Endodermal cell (in vitro differentiated cells): ENCODE results near the gene NFRKB. TPM values are rescaled to one million over a fixed set of nuclear protein-coding genes. Genes with fewer than 3 reads are reported as not detected.

Source experiments
- DNase-seq: peaks from one replicate; pipeline ENCODE4 v3.0.0-alpha.2; 2017
- H3K27ac ChIP-seq: 2 replicates; pipeline ENCODE4 v1.5.1; 2013; ENCODE audit warnings: mild to moderate bottlenecking, low read depth, low read length, moderate library complexity
- H3K27me3 ChIP-seq: 2 replicates; pipeline ENCODE4 v1.6.1; 2013; ENCODE audit warnings: mild to moderate bottlenecking, low read length, moderate library complexity; ENCODE audit not compliant: insufficient read depth, control insufficient read depth, poor library complexity, severe bottlenecking
- H3K36me3 ChIP-seq: 2 replicates; pipeline ENCODE4 v1.7.0; 2013; ENCODE audit warnings: mild to moderate bottlenecking, low read length, moderate library complexity; ENCODE audit not compliant: control insufficient read depth, insufficient read depth
- H3K4me1 ChIP-seq: one replicate; pipeline ENCODE4 v1.7.0; 2013; ENCODE audit warnings: low read length; ENCODE audit not compliant: control insufficient read depth, insufficient read depth
- H3K4me3 ChIP-seq: 2 replicates; pipeline ENCODE4 v1.5.1; 2013; ENCODE audit warnings: mild to moderate bottlenecking, low read length, moderate library complexity
- H3K9ac ChIP-seq: 2 replicates; pipeline ENCODE4 v1.6.1; 2013; ENCODE audit warnings: mild to moderate bottlenecking, low read length, moderate library complexity; ENCODE audit not compliant: poor library complexity, severe bottlenecking; ENCODE audit errors: extremely low read depth
- H3K9me3 ChIP-seq: 2 replicates; pipeline ENCODE4 v1.6.1; 2013; ENCODE audit warnings: mild to moderate bottlenecking, low read length, moderate library complexity; ENCODE audit not compliant: control insufficient read depth
- H3K27ac Mint-ChIP-seq: 2 replicates; pipeline ENCODE4 v1.8.0; 2020; ENCODE audit warnings: mixed read lengths
- H3K27me3 Mint-ChIP-seq: 2 replicates; pipeline ENCODE4 v1.8.0; 2021; ENCODE audit warnings: mild to moderate bottlenecking, mixed read lengths; ENCODE audit not compliant: insufficient read depth
- H3K36me3 Mint-ChIP-seq: 2 replicates; pipeline ENCODE4 v1.8.0; 2020; ENCODE audit warnings: low read depth, mixed read lengths
- H3K4me1 Mint-ChIP-seq: 2 replicates; pipeline ENCODE4 v1.8.0; 2020; ENCODE audit warnings: mixed read lengths
- H3K4me3 Mint-ChIP-seq: 2 replicates; pipeline ENCODE4 v1.8.0; 2020; ENCODE audit warnings: mild to moderate bottlenecking, moderate library complexity, mixed read lengths
- H3K9me3 Mint-ChIP-seq: 2 replicates; pipeline ENCODE4 v1.8.0; 2020; ENCODE audit warnings: mild to moderate bottlenecking, mixed read lengths
- CTCF ChIP-seq: fragments of 200-600 bp; sonication (generic); conservative IDR thresholded peaks from 2 replicates; pipeline ENCODE4 v1.5.0; 2021; ENCODE audit warnings: antibody characterized with exemption, mild to moderate bottlenecking
- WGBS, 2 experiments: methylation state at CpG; one replicate each; pipeline versions ENCODE4 v1.1.5 to v1.1.7; 2013; ENCODE audit warnings: missing lambda C conversion rate in 2 of 2, mixed read lengths in 1 of 2; ENCODE audit not compliant: insufficient coverage in 1 of 2, insufficient read length in 1 of 2; 5-methylcytosine and 5-hydroxymethylcytosine counted together
- total RNA-seq, 2 donors: library from RNA; stranded (reverse); fragmentation: NEBNext Ultra II Directional in 1 of 2; extraction: Animal tissue kit (Norgen Biotek cat#: 25700) in 1 of 2; gene quantifications; 2 replicates in 1 of 2; 3 replicates in 1 of 2; pipeline ENCODE4 v1.2.1, GENCODE V29; 2021

Gene NFRKB
- total RNA-seq, 2 donors from 2014 or later = 46.1 to 46.5 TPM

DNA sequence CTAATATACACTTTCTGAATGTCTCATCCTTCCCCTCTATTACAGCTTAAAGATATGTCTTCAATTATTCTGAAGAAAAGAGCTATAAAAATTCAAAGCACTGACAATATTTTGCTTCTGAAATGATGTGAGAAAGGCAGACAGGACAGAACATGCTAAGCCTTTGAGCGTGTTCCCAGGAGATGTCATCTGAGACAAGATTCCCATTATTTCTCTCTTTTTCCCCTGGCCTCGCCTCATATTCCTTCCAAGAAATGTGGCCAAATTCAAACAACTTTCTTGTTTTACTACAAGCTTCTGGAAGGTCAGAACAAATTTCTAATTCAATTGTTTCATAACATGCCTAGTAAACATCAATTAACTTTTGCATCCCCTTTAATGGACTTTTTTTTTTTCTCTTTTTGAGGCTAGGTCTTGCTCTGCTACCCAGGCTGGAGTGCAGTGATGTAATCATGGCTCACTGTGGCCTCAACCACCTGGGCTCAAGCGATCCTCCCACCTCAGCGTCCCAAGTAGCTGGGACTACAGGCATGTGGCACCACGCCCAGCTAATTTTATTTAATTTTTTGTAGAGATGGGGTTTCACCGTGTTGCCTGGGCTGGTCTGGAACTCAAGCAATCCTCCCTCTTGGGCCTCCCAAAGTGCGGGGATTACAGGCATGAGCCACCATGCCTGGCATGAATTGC, 37.1 kb upstream of the NFRKB start:
- H3K27ac ChIP-seq = no peak overlapping the region
- no peak overlapping the region for H3K9ac ChIP-seq
- H3K27ac Mint-ChIP-seq = no peak overlapping the region
- H3K4me1 ChIP-seq = no peaks in the 10 kb centered on the region
- H3K9me3 ChIP-seq = no peaks in the 10 kb centered on the region
- H3K36me3 Mint-ChIP-seq = peaks cover 52% of the 10 kb centered on the region
- 91 to 93% methylated on average over 6 to 7 of the region's 7 CpGs for WGBS, 2 experiments
- H3K4me3 ChIP-seq = no peak overlapping the region
- H3K9me3 Mint-ChIP-seq = no peaks in the 10 kb centered on the region
- H3K36me3 ChIP-seq = peaks cover 20% of the 10 kb centered on the region
- no peak for DNase-seq
- TF ChIP-seq CTCF = no peak
- H3K27me3 Mint-ChIP-seq = no peaks in the 10 kb centered on the region
- H3K27me3 ChIP-seq = no peaks in the 10 kb centered on the region
- H3K4me3 Mint-ChIP-seq = no peak overlapping the region
- H3K4me1 Mint-ChIP-seq = peaks cover 3% of the 10 kb centered on the region

DNA sequence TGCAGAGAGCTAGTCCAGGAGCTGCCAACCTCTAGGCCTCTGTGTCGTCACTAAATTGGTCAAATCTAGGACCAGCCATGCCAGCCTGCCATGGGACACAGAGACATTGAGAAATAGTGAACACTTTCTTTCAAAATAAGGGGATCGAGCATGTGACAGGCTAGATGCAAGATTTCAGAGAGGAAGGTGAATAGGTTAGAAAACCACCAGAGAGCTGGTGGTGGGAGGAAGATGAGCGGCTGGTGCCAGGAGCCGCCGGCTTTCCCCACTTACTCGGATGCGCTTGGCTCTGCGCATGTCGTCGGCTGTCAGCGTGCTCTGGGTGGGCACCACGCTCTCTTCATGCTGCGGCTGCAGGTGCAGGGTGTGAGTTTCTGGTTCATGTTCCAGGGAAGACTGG, 35.4 kb upstream of the NFRKB start:
- H3K27ac ChIP-seq = no peak overlapping the region
- no peak for TF ChIP-seq CTCF
- H3K9ac ChIP-seq = no peak overlapping the region
- peaks cover under 1% of the 10 kb centered on the region for H3K4me1 Mint-ChIP-seq
- 93 to 94% methylated on average over 12 to 13 of the region's 13 CpGs for WGBS, 2 experiments
- no peak for DNase-seq
- H3K4me1 ChIP-seq = no peaks in the 10 kb centered on the region
- H3K4me3 Mint-ChIP-seq = no peak overlapping the region
- no peaks in the 10 kb centered on the region for H3K9me3 Mint-ChIP-seq
- peaks cover 20% of the 10 kb centered on the region for H3K36me3 ChIP-seq
- no peak overlapping the region for H3K27ac Mint-ChIP-seq
- peaks cover 52% of the 10 kb centered on the region for H3K36me3 Mint-ChIP-seq
- no peaks in the 10 kb centered on the region for H3K9me3 ChIP-seq
- no peak overlapping the region for H3K4me3 ChIP-seq
- H3K27me3 ChIP-seq = no peaks in the 10 kb centered on the region
- H3K27me3 Mint-ChIP-seq = no peaks in the 10 kb centered on the region

DNA sequence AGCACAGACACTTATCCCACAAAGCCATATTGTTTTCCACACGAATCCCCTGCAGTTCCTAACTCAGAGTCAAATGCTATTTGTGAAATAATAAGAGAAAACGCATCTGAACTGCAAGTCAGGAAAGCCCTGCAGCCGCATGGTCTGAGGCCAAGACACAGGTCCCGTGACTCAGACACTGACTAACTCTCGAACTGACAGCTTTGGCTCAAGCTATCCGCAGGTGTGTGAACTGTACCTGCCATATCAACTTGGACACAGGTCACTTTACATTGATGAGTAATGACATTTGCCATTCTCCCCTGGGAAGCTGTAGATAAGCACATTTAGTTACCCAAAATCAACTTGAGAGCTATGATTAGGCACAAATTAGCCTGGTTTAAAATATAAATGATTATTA, 34.9 kb upstream of the NFRKB start:
- DNase-seq = no peak
- Mint-ChIP-seq H3K27ac (no peak overlapping the region), H3K9me3 (no peaks in the 10 kb centered on the region), H3K4me1 (no peaks in the 10 kb centered on the region), H3K4me3 (no peak overlapping the region), H3K27me3 (no peaks in the 10 kb centered on the region), H3K36me3 (peaks cover 52% of the 10 kb centered on the region)
- Histone ChIP-seq H3K9ac (no peak overlapping the region), H3K9me3 (no peaks in the 10 kb centered on the region), H3K36me3 (peaks cover 20% of the 10 kb centered on the region), H3K4me1 (no peaks in the 10 kb centered on the region), H3K27me3 (no peaks in the 10 kb centered on the region), H3K4me3 (no peak overlapping the region), H3K27ac (no peak overlapping the region)
- no peak for TF ChIP-seq CTCF
- 93 to 100% methylated on average over 4 to 6 of the region's 6 CpGs for WGBS, 2 experiments
